SK-N-SH treated with all-trans-retinoic acid at 6 μM for 48 hours (cell line): ENCODE results near the gene SHOC2.

ENCODE experiments used
- ATAC-seq: fragments of 200-7000 bp; cut with Tn5 transposase; 3 replicates; pipeline ENCODE4 v1.9.1; 2020; ENCODE audit warnings: mild to moderate bottlenecking, moderate library complexity
- BACH2 ChIP-seq: fragments of 250-450 bp; sonication (Bioruptor Pico); IDR thresholded peaks from 2 replicates; pipeline ENCODE4 v1.9.0; 2021; ENCODE audit warnings: mild to moderate bottlenecking, borderline replicate concordance
- CREB5 ChIP-seq: fragments of 250-450 bp; sonication (Bioruptor Pico); IDR thresholded peaks from 2 replicates; pipeline ENCODE4 v1.5.1; 2020; ENCODE audit warnings: low read depth, mild to moderate bottlenecking, moderate library complexity
- CSDC2 ChIP-seq: fragments of 250-450 bp; sonication (Bioruptor Pico); IDR thresholded peaks from 2 replicates; pipeline ENCODE4 v1.5.0; 2020; ENCODE audit warnings: mild to moderate bottlenecking, moderate library complexity
- ESRRG ChIP-seq: fragments of 250-450 bp; sonication (Bioruptor Pico); IDR thresholded peaks from 2 replicates; pipeline ENCODE4 v1.6.1; 2021; ENCODE audit warnings: mild to moderate bottlenecking
- GLIS3 ChIP-seq: fragments of 250-450 bp; sonication (Bioruptor Pico); IDR thresholded peaks from 2 replicates; pipeline ENCODE4 v1.5.0; 2020; ENCODE audit warnings: mild to moderate bottlenecking, moderate library complexity
- ISL1 ChIP-seq: fragments of 250-450 bp; sonication (Bioruptor Pico); IDR thresholded peaks from 2 replicates; pipeline ENCODE4 v2.1.2; 2022; ENCODE audit warnings: mild to moderate bottlenecking, moderate library complexity
- PPARA ChIP-seq: fragments of 250-450 bp; sonication (Bioruptor Pico); IDR thresholded peaks from 2 replicates; pipeline ENCODE4 v1.5.0; 2020; ENCODE audit warnings: mild to moderate bottlenecking, borderline replicate concordance
- RARB ChIP-seq: fragments of 250-450 bp; sonication (Bioruptor Pico); IDR thresholded peaks from 2 replicates; pipeline ENCODE4 v1.8.0; 2021; ENCODE audit warnings: mild to moderate bottlenecking, moderate library complexity
- SNAI2 ChIP-seq: fragments of 250-450 bp; sonication (Bioruptor Pico); IDR thresholded peaks from 2 replicates; pipeline ENCODE4 v1.5.0; 2020; ENCODE audit warnings: mild to moderate bottlenecking, moderate library complexity
- TCF4 ChIP-seq: fragments of 250-450 bp; sonication (Bioruptor Pico); IDR thresholded peaks from 2 replicates; pipeline ENCODE4 v1.8.0; 2021; ENCODE audit warnings: mild to moderate bottlenecking, moderate library complexity, borderline replicate concordance
- TOX ChIP-seq: fragments of 250-450 bp; sonication (Bioruptor Pico); IDR thresholded peaks from 2 replicates; pipeline ENCODE4 v1.8.0; 2021; ENCODE audit warnings: mild to moderate bottlenecking, moderate library complexity, borderline replicate concordance
- TSHZ2 ChIP-seq: fragments of 250-450 bp; sonication (Bioruptor Pico); IDR thresholded peaks from 2 replicates; pipeline ENCODE4 v1.5.0; 2020; ENCODE audit warnings: mild to moderate bottlenecking, moderate library complexity
- ZC3H10 ChIP-seq: fragments of 250-450 bp; sonication (Bioruptor Pico); IDR thresholded peaks from 2 replicates; pipeline ENCODE4 v1.5.1; 2021; ENCODE audit warnings: mild to moderate bottlenecking, moderate library complexity
- ZFP3 ChIP-seq: fragments of 250-450 bp; sonication (Bioruptor Pico); IDR thresholded peaks from 2 replicates; pipeline ENCODE4 v1.5.0; 2020; ENCODE audit warnings: mild to moderate bottlenecking, moderate library complexity
- ZFP30 ChIP-seq: fragments of 450-650 bp; formaldehyde crosslinking; IDR thresholded peaks from 2 replicates; pipeline ENCODE4 v1.5.0; 2022; ENCODE audit warnings: mild to moderate bottlenecking, moderate library complexity
- ZNF565 ChIP-seq: fragments of 450-650 bp; formaldehyde crosslinking; conservative IDR thresholded peaks from 2 replicates; pipeline ENCODE4 v1.5.0; 2020; ENCODE audit warnings: low read depth, mild to moderate bottlenecking, moderate library complexity
- ZNF70 ChIP-seq: fragments of 450-650 bp; formaldehyde crosslinking; IDR thresholded peaks from 2 replicates; pipeline ENCODE4 v1.5.0; 2020; ENCODE audit warnings: mild to moderate bottlenecking, moderate library complexity
- ZNF8 ChIP-seq: fragments of 450-650 bp; formaldehyde crosslinking; IDR thresholded peaks from 2 replicates; pipeline ENCODE4 v1.5.0; 2020; ENCODE audit warnings: mild to moderate bottlenecking, moderate library complexity
- TF ChIP-seq, protein P1 (sequence below): fragments of 250-450 bp; sonication (Bioruptor Pico); IDR thresholded peaks from 2 replicates; pipeline ENCODE4 v1.5.1; 2021; ENCODE audit warnings: mild to moderate bottlenecking, moderate library complexity
- TF ChIP-seq, protein P2 (sequence below): fragments of 250-450 bp; sonication (Bioruptor Pico); IDR thresholded peaks from 2 replicates; pipeline ENCODE4 v1.8.0; 2021; ENCODE audit warnings: low read depth, mild to moderate bottlenecking, moderate library complexity, borderline replicate concordance

The SHOC2 gene

DNA sequence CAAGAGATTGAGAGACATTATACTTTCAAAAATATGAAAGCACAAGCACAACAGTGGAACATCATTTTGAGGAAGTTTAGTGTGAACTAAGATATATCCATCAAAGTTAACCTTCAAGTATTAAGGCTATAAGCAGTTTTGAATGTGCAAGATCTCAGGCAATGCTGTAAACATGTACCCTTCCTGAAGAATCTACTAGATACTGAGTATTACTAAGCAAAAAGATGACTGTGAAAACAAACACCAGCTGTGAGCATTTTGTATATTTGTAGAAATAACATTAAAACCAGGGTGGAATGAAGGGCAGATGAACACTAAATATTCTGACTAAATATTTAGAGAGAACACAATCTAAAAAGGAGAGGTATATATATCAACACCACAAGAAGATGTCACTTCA, 116.1 kb downstream of the SHOC2 start:
- TF ChIP-seq ESRRG (CRISPR knock-in tag), result no peak
- TF ChIP-seq, protein P1, sequence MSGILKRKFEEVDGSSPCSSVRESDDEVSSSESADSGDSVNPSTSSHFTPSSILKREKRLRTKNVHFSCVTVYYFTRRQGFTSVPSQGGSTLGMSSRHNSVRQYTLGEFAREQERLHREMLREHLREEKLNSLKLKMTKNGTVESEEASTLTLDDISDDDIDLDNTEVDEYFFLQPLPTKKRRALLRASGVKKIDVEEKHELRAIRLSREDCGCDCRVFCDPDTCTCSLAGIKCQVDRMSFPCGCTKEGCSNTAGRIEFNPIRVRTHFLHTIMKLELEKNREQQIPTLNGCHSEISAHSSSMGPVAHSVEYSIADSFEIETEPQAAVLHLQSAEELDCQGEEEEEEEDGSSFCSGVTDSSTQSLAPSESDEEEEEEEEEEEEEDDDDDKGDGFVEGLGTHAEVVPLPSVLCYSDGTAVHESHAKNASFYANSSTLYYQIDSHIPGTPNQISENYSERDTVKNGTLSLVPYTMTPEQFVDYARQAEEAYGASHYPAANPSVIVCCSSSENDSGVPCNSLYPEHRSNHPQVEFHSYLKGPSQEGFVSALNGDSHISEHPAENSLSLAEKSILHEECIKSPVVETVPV, result no peak
- no peak for TF ChIP-seq GLIS3 (CRISPR knock-in tag)
- TF ChIP-seq ZNF8 (CRISPR knock-in tag), result no peak
- TF ChIP-seq RARB (CRISPR knock-in tag), result no peak
- TF ChIP-seq ZFP3, result no peak
- TF ChIP-seq PPARA (CRISPR knock-in tag), result no peak
- no peak for TF ChIP-seq SNAI2 (CRISPR knock-in tag)
- TF ChIP-seq ISL1 (CRISPR knock-in tag), result no peak
- no peak for TF ChIP-seq BACH2 (CRISPR knock-in tag)
- no peak for TF ChIP-seq TSHZ2 (CRISPR knock-in tag)
- TF ChIP-seq, protein P2, sequence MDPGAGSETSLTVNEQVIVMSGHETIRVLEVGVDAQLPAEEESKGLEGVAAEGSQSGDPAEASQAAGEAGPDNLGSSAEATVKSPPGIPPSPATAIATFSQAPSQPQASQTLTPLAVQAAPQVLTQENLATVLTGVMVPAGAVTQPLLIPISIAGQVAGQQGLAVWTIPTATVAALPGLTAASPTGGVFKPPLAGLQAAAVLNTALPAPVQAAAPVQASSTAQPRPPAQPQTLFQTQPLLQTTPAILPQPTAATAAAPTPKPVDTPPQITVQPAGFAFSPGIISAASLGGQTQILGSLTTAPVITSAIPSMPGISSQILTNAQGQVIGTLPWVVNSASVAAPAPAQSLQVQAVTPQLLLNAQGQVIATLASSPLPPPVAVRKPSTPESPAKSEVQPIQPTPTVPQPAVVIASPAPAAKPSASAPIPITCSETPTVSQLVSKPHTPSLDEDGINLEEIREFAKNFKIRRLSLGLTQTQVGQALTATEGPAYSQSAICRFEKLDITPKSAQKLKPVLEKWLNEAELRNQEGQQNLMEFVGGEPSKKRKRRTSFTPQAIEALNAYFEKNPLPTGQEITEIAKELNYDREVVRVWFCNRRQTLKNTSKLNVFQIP (CRISPR knock-in tag), result no peak
- TF ChIP-seq TOX, result no peak
- ATAC-seq, result no peak

- ATAC-seq, result no peak
- TF ChIP-seq CREB5 (CRISPR knock-in tag) (no peak), BACH2 (CRISPR knock-in tag) (no peak), ISL1 (CRISPR knock-in tag) (no peak), CSDC2 (CRISPR knock-in tag) (no peak), SNAI2 (CRISPR knock-in tag) (no peak), ZC3H10 (no peak), ZFP30 (CRISPR knock-in tag) (no peak), RARB (CRISPR knock-in tag) (no peak), GLIS3 (CRISPR knock-in tag) (no peak), PPARA (CRISPR knock-in tag) (no peak), TOX (no peak), ZNF565 (CRISPR knock-in tag) (no peak), TCF4 (CRISPR knock-in tag) (no peak), ZNF70 (CRISPR knock-in tag) (no peak)
- TF ChIP-seq, protein P2 (CRISPR knock-in tag), result no peak
- TF ChIP-seq, protein P1, result no peak
These were observed 118.5 kb downstream of the SHOC2 start for GRCh38 chr10:111037858-111038257.

DNA sequence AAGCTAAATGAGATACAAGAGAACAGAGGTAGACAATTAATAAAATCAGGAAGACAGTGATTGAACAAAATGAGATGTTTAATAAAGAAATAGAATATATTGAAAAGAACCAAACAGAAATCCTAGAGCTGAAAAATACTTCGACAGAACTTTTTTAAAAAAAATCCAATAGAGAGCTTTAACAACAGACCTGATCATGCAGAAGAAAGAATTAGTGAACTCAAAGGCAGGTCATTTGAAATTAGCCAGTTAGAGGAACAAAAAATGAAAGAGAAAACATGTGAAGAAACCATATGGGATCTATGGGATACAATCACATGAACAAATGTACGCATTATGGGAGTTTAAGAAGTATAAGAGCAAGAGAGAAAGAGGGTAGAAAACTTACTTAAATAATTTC, 120.1 kb downstream of the SHOC2 start:
- TF ChIP-seq TOX, result no peak
- no peak for TF ChIP-seq TSHZ2 (CRISPR knock-in tag)
- TF ChIP-seq ISL1 (CRISPR knock-in tag), result no peak
- no peak for TF ChIP-seq ZNF565 (CRISPR knock-in tag)
- peak; percentile 85 for TF ChIP-seq ZFP30 (CRISPR knock-in tag)
- TF ChIP-seq SNAI2 (CRISPR knock-in tag), result no peak
- no peak for TF ChIP-seq PPARA (CRISPR knock-in tag)
- no peak for TF ChIP-seq GLIS3 (CRISPR knock-in tag)
- no peak for ATAC-seq
